NB4 (cell line): ENCODE data around the gene GPRIN3.

ENCODE experiments used
- DNase-seq: peaks from one replicate; pipeline ENCODE4 v3.0.0; 2010; ENCODE audit warnings: low read depth
- H3K4me3 ChIP-seq: one replicate; pipeline ENCODE4 v1.5.1; 2011; ENCODE audit warnings: mild to moderate bottlenecking, low read depth, low read length, moderate library complexity
- CTCF ChIP-seq: IDR thresholded peaks from one replicate; pipeline ENCODE4 v1.5.1; 2012; ENCODE audit warnings: low read depth, low read length
- MAX ChIP-seq: IDR thresholded peaks from 2 replicates; pipeline ENCODE4 v1.6.1; 2011; ENCODE audit warnings: low read depth, low read length
- MYC ChIP-seq: IDR thresholded peaks from 2 replicates; pipeline ENCODE4 v1.6.1; 2011; ENCODE audit warnings: low read depth, low read length
- POLR2A ChIP-seq: IDR thresholded peaks from 2 replicates; pipeline ENCODE4 v1.6.1; 2011; ENCODE audit warnings: mild to moderate bottlenecking; ENCODE audit not compliant: insufficient read length; ENCODE audit errors: extremely low read depth

GPRIN3 gene

DNA sequence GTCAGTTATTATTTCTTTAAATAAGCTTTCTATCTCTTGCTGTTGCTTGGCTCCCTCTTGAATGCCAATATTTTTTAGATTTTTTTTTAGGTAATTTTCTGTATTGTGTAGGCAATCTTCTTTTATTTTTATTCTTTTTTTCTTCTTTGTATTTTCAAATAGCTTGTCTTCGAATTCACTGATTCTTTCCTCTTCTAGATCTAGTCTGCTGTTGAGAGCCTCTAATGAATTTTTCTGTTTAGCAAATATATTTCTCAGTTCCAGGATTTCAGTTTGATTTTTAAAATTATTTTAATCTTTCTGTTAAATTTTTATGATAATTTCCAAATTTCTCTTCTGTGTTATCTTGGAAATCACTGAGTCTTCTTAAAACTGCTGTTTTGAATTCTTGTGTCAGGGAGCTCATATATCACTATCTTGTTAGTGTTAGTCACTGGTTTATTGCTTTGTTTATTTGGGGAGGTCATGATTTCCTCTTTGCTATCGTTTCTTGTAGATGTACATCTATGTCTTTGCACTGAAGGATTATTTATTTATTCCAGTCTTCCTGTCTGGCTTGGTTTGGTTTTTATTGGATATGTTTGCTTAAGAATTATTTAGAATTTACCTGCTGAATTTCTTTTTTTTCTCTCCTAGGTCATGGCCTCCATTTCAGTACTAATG is 39.9 kb upstream of the GPRIN3 start:
- no peak overlapping the region for H3K4me3 ChIP-seq
- DNase-seq, result no peak
- no peak for TF ChIP-seq MYC
- no peak for TF ChIP-seq POLR2A
- no peak for TF ChIP-seq CTCF
- TF ChIP-seq MAX, result no peak

DNA sequence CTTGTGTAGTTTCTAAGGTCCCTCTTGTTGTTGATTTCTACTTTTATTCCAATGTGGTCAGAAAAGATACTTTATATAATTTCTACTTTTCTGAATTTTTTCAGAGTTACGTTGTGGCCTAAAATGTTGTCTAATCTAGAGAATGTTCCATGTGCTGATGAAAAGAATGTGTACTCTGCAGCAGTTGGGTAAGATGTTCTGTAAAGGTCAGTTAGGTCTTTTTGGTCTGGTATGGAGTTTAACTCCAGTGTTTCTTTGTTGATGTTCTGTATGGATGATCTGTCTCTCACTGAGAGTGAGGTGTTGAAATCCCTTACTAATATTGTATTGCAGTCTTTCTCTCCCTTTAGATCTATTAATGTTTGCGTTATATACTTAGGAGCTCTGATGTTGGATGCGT is 37.0 kb upstream of the GPRIN3 start:
- no peak for TF ChIP-seq CTCF
- TF ChIP-seq MYC, result no peak
- TF ChIP-seq POLR2A, result no peak
- TF ChIP-seq MAX, result no peak
- DNase-seq, result no peak
- H3K4me3 ChIP-seq, result no peak overlapping the region

- no peak overlapping the region for H3K4me3 ChIP-seq
- TF ChIP-seq POLR2A (no peak), CTCF (no peak), MAX (no peak), MYC (no peak)
- no peak for DNase-seq
These were observed 30.6 kb upstream of the GPRIN3 start for GRCh38 chr4:89338206-89338605.

- no peak overlapping the region for H3K4me3 ChIP-seq
- TF ChIP-seq POLR2A, result no peak
- no peak for TF ChIP-seq MAX
- TF ChIP-seq CTCF, result no peak
- no peak for DNase-seq
These were observed 30.1 kb upstream of the GPRIN3 start for GRCh38 chr4:89337681-89338080.

DNA sequence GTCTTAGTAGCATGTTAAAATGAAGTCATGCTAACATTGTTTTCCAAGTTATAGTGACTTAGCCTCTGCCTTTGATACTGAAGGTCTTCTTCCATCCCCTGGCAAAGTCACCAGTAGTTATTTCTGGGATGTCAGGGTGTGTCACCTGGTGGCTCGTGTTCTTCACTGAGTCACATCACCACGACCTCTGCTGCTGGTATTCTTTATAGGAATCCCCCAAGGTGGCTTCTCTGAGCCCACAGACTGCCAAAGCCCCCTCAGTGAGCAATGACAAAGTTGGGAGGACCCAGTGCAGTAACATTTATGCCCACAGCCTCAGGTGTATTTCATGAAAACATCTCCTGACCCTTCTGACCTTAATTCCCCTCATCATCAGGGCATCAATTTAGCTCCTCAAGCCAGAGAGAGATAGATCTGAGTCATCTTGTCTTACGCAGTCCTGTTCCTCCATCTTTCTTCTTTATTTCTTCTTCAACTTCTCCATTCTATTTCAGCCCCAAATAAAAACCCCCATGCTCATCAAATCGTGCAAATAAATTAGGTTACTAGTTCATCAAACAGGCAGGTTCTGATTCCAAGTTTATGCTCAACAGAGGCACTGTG is 29.3 kb upstream of the GPRIN3 start:
- DNase-seq, result no peak
- no peak overlapping the region for H3K4me3 ChIP-seq
- no peak for TF ChIP-seq MAX
- TF ChIP-seq MYC, result no peak
- no peak for TF ChIP-seq POLR2A
- TF ChIP-seq CTCF, result no peak
